GM18499 (cell line): ENCODE data around the gene POTEH.
"Not testable (repeated sequence)": the region's sequence is repeated elsewhere in the genome, so short reads cannot be mapped to it uniquely, and the experiment has no call there.

Experiments used
- ATAC-seq: cut with Tn5 transposase; IDR thresholded peaks from one replicate; pipeline ENCODE4 v1.9.1; 2021; ENCODE audit warnings: moderate number of reproducible peaks; ENCODE audit not compliant: insufficient read depth, unreplicated experiment

The POTEH gene

GRCh38 chr22:15689749-15690125 is at the start of gene POTEH:
Gene POTEH, plus strand, starts transcription at chr22:15690026. Its CDS starts 52 bp downstream, at chr22:15690078.
- ATAC-seq, result not testable (repeated sequence)

GRCh38 chr22:15642288-15642861 is 47.5 kb upstream of the POTEH start:
- ATAC-seq, result not testable (repeated sequence)

- not testable (repeated sequence) for ATAC-seq
Measured at GRCh38 chr22:15651954-15652353, 37.9 kb upstream of the POTEH start.

- not testable (repeated sequence) for ATAC-seq
Measured at GRCh38 chr22:15652738-15653137, 37.1 kb upstream of the POTEH start.

- ATAC-seq, result not testable (repeated sequence)
Measured at GRCh38 chr22:15653241-15653640, 36.6 kb upstream of the POTEH start.

GRCh38 chr22:15661102-15661501 is 28.7 kb upstream of the POTEH start:
- not testable (repeated sequence) for ATAC-seq

GRCh38 chr22:15664682-15665081 is 25.1 kb upstream of the POTEH start:
- not testable (repeated sequence) for ATAC-seq

GRCh38 chr22:15665478-15665877 is 24.3 kb upstream of the POTEH start:
- not testable (repeated sequence) for ATAC-seq

GRCh38 chr22:15669430-15669829 is 20.4 kb upstream of the POTEH start:
- not testable (repeated sequence) for ATAC-seq

- not testable (repeated sequence) for ATAC-seq
Measured at GRCh38 chr22:15679702-15680101, 10.1 kb upstream of the POTEH start.

GRCh38 chr22:15684115-15684514 is 5.7 kb upstream of the POTEH start:
- not testable (repeated sequence) for ATAC-seq

- ATAC-seq, result not testable (repeated sequence)
Measured at GRCh38 chr22:15684695-15685094, 5.1 kb upstream of the POTEH start.

- ATAC-seq, result not testable (repeated sequence)
Measured at GRCh38 chr22:15685641-15686040, 4.2 kb upstream of the POTEH start.

- ATAC-seq, result not testable (repeated sequence)
Measured at GRCh38 chr22:15687086-15687485, 2.7 kb upstream of the POTEH start.

- ATAC-seq, result not testable (repeated sequence)
Measured at GRCh38 chr22:15687676-15688075, 2.1 kb upstream of the POTEH start.

- not testable (repeated sequence) for ATAC-seq
Measured at GRCh38 chr22:15688090-15688489, 1.7 kb upstream of the POTEH start.

GRCh38 chr22:15689012-15689748 is 646 bp upstream of the POTEH start:
- ATAC-seq, result not testable (repeated sequence)

- ATAC-seq, result not testable (repeated sequence)
Measured at GRCh38 chr22:15713600-15713999, 23.8 kb downstream of the POTEH start.

GRCh38 chr22:15714125-15714524 is 24.3 kb downstream of the POTEH start:
- not testable (repeated sequence) for ATAC-seq

- not testable (repeated sequence) for ATAC-seq
Measured at GRCh38 chr22:15721884-15722283, 32.1 kb downstream of the POTEH start.

GRCh38 chr22:15729209-15729917 is 39.5 kb downstream of the POTEH start:
- ATAC-seq, result not testable (repeated sequence)
